Measurements from ENCODE around the gene ADAMTSL1.

DNA sequence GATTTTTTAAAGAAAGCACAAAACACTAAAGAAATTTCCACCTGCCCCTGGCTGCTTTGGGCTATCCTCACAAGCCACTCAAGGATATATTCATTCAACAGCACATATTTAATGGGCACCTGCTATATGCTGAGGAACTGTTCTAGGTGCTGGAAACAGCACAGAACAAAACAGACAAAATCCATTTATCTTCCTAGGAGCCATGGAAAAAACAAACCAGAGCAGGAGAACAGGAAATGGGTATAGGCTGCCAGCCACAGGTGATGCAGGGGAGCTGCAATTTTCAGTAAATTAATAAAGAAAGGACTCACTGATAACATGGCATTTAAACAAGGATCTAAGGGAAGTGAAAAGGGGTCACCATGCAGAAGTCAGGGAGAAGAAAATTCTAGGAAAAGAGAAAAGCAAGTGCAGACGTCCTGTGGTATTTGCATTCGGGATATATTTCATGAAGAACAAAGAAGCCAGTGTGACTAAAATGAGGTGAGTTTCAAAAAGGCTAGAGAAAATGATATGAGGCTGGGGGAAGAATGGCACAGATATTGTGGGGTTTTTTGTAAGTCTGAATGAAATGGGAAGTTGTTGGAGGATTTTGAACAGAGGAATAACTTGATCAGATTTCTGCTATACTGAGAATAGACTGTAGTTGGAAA lies 152.2 kb downstream of the ADAMTSL1 start:
- TF ChIP-seq, protein P1, sequence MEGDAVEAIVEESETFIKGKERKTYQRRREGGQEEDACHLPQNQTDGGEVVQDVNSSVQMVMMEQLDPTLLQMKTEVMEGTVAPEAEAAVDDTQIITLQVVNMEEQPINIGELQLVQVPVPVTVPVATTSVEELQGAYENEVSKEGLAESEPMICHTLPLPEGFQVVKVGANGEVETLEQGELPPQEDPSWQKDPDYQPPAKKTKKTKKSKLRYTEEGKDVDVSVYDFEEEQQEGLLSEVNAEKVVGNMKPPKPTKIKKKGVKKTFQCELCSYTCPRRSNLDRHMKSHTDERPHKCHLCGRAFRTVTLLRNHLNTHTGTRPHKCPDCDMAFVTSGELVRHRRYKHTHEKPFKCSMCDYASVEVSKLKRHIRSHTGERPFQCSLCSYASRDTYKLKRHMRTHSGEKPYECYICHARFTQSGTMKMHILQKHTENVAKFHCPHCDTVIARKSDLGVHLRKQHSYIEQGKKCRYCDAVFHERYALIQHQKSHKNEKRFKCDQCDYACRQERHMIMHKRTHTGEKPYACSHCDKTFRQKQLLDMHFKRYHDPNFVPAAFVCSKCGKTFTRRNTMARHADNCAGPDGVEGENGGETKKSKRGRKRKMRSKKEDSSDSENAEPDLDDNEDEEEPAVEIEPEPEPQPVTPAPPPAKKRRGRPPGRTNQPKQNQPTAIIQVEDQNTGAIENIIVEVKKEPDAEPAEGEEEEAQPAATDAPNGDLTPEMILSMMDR (IDR thresholded peaks at IDR 0.05), result no peak
- TF ChIP-seq POLR2A (IDR thresholded peaks at IDR 0.05), result no peak

Data from right lobe of liver (tissue), 4 donors.